ENCODE data around the gene DOCK2. TPM values are rescaled to one million over a fixed set of nuclear protein-coding genes. Genes with fewer than 3 reads are reported as not detected.

The DOCK2 gene
- total RNA-seq, 2 experiments from 2014 or later, result 248 to 270 TPM

DNA sequence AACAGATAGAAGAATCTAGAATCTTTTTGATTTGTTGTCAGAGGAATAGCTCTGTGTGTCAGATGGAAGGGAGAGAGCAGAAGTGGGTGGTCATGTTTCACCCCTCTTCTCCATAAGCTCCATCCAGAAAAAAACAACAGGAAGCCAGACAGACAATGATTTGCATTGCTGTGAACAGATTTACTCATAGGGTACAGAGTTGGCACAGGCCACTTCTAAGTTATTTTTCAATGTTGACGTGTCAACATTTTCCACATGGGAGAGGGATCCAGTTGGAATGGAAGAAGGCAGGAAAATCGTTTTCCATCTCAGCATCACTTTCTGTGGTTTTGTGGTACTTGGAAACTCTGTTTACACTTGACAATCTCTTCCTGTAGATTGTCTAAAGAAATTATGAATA is 256.5 kb downstream of the DOCK2 start:
- CTCF ChIA-PET, result no interaction called here
- H3K4me3 Mint-ChIP-seq, result no peak overlapping the region
- POLR2A ChIA-PET, result no interaction called here
- no peak overlapping the region for H3K27ac Mint-ChIP-seq
- no peak for DNase-seq
- H3K9me3 Mint-ChIP-seq, result no peaks in the 10 kb centered on the region
- H3K36me3 Mint-ChIP-seq (ENCODE audit: low read depth), result peaks cover 25% of the 10 kb centered on the region
- no peaks in the 10 kb centered on the region for H3K27me3 Mint-ChIP-seq
- no peaks in the 10 kb centered on the region for H3K4me1 Mint-ChIP-seq

DNA sequence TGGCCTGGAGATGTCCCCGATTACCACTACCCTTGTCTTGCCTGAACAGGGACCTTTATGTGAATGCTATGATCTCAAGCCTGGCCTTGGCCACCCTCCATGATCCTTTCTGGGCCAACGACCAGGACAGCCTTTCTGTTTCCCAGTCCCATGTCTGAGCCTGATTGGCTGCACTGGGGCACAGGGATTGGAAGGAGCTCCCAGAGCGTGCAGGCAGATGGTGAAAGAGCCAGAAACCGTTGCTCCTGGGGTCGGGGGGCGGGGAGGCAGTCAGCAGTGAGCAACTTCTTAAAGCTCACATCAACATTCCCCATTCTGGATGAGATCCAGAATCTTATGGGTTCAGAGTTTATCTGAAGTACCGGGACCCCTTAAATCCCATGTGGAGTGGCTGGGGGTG is 258.9 kb downstream of the DOCK2 start:
- Mint-ChIP-seq H3K27ac (no peak overlapping the region), H3K9me3 (no peaks in the 10 kb centered on the region), H3K27me3 (no peaks in the 10 kb centered on the region), H3K4me3 (no peak overlapping the region), H3K36me3 (ENCODE audit: low read depth) (peaks cover 39% of the 10 kb centered on the region), H3K4me1 (peaks cover 5% of the 10 kb centered on the region)
- no peak for DNase-seq
- POLR2A ChIA-PET, result no interaction called here
- CTCF ChIA-PET, result interaction anchor here (1.5 kb wide), 1 partner anchor 9 kb away, joined by 3 read pairs; no protein-coding TSS in a partner anchor

DNA sequence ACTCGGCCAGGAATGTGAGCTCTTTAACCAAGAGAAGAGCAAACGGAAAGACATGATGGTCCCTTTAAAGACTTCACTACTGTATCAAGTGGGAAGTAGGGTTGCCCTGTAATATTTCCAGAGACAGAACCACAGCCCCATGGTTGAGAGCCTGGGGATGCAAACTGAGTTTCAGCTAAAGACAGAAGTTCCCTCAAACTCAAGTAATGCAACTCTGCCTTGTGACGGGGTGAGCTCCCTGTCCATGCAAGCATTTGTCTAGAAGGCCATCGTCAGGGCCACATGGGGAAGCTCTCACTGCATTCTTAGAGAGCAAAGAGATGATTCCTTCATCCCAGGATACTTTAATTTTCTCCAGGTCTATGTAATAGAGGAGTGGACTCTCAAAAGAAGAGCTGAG is 260.4 kb downstream of the DOCK2 start:
- Mint-ChIP-seq H3K27me3 (no peaks in the 10 kb centered on the region), H3K36me3 (ENCODE audit: low read depth) (peaks cover 48% of the 10 kb centered on the region), H3K9me3 (no peaks in the 10 kb centered on the region), H3K27ac (no peak overlapping the region), H3K4me1 (peaks cover 15% of the 10 kb centered on the region), H3K4me3 (no peak overlapping the region)
- POLR2A ChIA-PET, result no interaction called here
- no peak for DNase-seq
- CTCF ChIA-PET, result interaction anchor here (1.2 kb wide), 1 partner anchor 83 kb away, joined by 3 read pairs; the partner anchor contains the start of gene INSYN2B

DNA sequence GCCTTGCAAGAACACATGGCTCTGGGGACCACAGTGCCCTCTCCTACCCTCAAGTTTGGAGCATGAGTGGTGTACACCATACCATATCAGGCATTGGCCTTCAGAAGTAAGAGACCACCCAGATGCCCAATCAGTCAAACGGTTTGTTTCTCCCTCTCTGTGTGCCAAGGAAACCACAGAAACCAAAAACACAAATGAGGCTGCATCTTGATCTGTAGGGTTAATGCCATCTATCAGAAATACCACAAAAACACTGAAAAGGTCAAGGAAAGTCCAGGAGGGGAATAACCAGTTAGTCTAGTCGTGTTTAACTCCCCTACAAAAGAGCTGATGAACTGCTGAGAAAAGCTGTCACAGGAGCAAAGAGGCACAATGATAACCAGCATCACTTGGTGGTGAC is 264.8 kb downstream of the DOCK2 start:
- CTCF ChIA-PET, result interaction anchor here (0.5 kb wide), 1 partner anchor 592 kb away, joined by 3 read pairs; no protein-coding TSS in a partner anchor
- peaks cover 15% of the 10 kb centered on the region for H3K4me1 Mint-ChIP-seq
- no peak overlapping the region for H3K4me3 Mint-ChIP-seq

DNA sequence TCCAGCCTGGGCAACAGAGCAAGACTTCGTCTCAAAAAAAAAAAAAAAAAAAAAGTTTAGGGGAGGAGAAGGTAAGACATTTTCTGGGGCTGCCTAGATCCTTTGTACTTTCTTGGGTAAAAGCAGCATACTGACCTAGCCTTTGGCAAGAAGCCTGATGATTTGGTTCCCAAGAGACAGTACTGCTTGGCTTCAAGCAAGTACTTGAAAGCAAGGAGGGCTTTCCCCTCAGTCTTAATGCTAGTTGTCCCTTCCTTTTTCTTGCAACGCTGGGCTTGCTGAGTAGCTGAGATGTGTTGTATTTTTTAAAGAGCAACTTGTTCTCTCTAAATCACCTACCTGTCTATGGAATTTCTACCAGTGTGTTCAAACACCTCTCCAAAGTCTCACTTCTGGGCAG is 267.0 kb downstream of the DOCK2 start:
- POLR2A ChIA-PET, result no interaction called here
- no peak for DNase-seq
- Mint-ChIP-seq H3K4me3 (no peak overlapping the region), H3K9me3 (no peaks in the 10 kb centered on the region), H3K27me3 (no peaks in the 10 kb centered on the region), H3K27ac (no peak overlapping the region), H3K4me1 (peaks cover 15% of the 10 kb centered on the region), H3K36me3 (ENCODE audit: low read depth) (peaks cover 24% of the 10 kb centered on the region)
- CTCF ChIA-PET, result no interaction called here

More for the DNA sequence above, 264.8 kb downstream of the DOCK2 start:
- POLR2A ChIA-PET, result no interaction called here
- Mint-ChIP-seq H3K27me3 (no peaks in the 10 kb centered on the region), H3K27ac (no peak overlapping the region), H3K9me3 (no peaks in the 10 kb centered on the region), H3K36me3 (ENCODE audit: low read depth) (peaks cover 34% of the 10 kb centered on the region)
- DNase-seq, result no peak

DNA sequence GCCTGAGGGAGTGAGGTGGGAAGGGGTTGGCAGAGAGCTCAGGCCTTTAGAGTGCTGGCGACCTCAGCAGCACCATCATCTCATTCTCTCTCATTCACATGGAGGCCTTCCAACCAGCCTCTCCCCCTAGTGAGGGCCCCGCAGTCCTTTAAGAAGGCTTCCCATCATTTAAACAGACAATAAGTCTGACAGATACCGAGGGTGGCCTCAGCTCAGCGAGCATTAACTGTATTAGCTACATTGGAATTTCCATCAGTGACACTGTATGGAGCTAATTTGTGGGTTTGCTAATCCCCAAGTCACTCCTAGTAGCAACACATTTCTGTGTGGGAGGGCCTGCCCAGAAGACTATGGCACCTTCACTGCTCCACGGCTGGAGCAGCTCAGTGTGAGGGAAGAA is 267.4 kb downstream of the DOCK2 start:
- CTCF ChIA-PET, result no interaction called here
- H3K4me3 Mint-ChIP-seq, result no peak overlapping the region
- no peaks in the 10 kb centered on the region for H3K9me3 Mint-ChIP-seq
- H3K27me3 Mint-ChIP-seq, result no peaks in the 10 kb centered on the region
- H3K36me3 Mint-ChIP-seq (ENCODE audit: low read depth), result peaks cover 21% of the 10 kb centered on the region
- H3K4me1 Mint-ChIP-seq, result peaks cover 15% of the 10 kb centered on the region
- POLR2A ChIA-PET, result no interaction called here
- DNase-seq, result no peak
- H3K27ac Mint-ChIP-seq, result no peak overlapping the region

DNA sequence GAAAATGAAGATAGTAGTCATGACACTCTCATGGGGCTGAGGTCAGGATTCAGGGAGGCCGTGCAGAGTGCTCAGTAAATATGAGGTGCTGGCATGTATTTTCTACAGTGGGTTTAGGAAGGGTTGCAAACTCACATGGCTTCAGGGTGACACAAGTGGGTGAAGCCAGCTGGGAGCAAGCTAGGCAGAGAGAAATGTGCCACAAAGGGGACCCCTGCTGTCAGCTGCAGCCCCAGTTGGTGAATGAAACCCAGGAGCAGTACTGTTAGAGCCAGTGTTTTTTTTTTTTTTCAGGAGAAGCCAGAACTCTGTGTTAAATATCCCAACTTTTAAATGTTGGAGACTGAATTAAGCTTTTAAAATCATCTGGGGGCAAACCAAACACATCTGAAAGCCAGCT is 267.9 kb downstream of the DOCK2 start:
- POLR2A ChIA-PET, result no interaction called here

DNA sequence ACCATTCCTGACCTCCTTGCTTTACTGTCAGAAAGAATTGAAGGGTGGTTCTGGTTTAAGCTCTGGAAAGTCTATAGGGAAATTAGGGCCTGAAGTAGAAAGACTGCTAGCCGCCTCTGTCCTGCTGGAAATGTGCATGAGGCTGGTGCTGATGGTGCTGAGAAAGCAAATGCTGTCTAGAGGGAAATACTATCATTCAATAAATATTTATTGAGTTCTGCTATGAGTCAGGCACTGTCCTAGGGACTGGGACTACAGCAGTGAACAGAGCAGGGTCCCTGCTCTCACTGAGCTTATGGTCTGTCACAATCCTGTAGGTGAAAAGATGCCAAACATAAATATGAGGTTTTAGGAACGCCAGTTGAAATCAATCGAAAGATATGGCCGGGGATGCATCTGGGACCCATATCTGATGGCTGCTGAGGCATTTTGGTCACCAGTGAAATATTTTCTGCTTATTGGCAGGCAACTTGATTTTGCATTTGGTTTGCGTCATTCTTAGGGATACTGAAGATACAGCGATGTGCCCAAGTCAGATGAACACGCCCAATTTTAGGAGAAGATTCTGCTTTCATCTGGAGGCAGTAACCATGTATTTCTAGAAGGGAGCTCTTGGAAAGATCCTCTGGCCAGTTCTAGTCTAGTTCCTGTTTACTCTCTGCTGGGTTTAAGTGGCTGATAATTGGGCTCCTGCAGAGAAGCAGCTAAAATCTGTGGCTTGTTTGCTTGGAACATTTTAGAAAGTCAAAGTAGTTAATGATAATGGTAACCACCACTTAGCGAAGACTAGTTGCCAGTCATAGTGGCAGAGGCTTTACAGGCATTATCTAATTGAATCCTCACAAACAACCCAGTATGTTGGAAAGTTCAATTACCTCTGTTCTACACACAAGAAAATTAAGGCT is 269.9 kb downstream of the DOCK2 start:
- CTCF ChIA-PET, result interaction anchor here (0.6 kb wide), 1 partner anchor 208 kb away, joined by 3 read pairs; no protein-coding TSS in a partner anchor
- Mint-ChIP-seq H3K36me3 (ENCODE audit: low read depth) (peaks cover under 1% of the 10 kb centered on the region), H3K4me3 (no peak overlapping the region), H3K9me3 (no peaks in the 10 kb centered on the region), H3K27ac (no peak overlapping the region), H3K4me1 (peaks cover under 1% of the 10 kb centered on the region), H3K27me3 (no peaks in the 10 kb centered on the region)
- POLR2A ChIA-PET, result no interaction called here
- no peak for DNase-seq

More for the DNA sequence above, 267.9 kb downstream of the DOCK2 start:
- no peak for DNase-seq
- CTCF ChIA-PET, result no interaction called here
- Mint-ChIP-seq H3K4me1 (peaks cover 15% of the 10 kb centered on the region), H3K27me3 (no peaks in the 10 kb centered on the region), H3K9me3 (no peaks in the 10 kb centered on the region), H3K27ac (no peak overlapping the region), H3K4me3 (no peak overlapping the region), H3K36me3 (ENCODE audit: low read depth) (peaks cover 17% of the 10 kb centered on the region)

DNA sequence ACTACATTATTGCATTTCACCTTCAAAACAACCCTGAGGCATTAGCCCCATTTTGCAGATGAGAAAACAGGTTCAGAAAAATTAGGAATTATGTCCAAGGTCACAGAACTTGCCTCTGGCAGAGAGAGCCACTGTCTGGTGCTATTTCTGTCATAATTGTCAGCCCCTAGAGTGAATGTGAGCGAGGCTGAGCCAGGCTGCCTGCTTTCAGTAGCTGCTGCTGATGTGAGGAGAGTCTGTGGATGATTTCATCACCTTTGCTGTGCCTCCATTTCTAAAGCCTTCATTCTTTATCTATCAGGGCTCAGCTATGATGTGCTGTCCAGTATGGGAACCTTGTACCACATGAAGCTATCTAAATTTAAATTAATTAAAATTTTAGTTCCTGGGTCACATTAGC is 271.8 kb downstream of the DOCK2 start:
- no peaks in the 10 kb centered on the region for H3K9me3 Mint-ChIP-seq
- CTCF ChIA-PET, result no interaction called here
- no peak overlapping the region for H3K4me3 Mint-ChIP-seq
- H3K27me3 Mint-ChIP-seq, result no peaks in the 10 kb centered on the region
- DNase-seq, result no peak
- H3K36me3 Mint-ChIP-seq (ENCODE audit: low read depth), result no peaks in the 10 kb centered on the region
- no peak overlapping the region for H3K27ac Mint-ChIP-seq
- no peaks in the 10 kb centered on the region for H3K4me1 Mint-ChIP-seq
- POLR2A ChIA-PET, result no interaction called here

DNA sequence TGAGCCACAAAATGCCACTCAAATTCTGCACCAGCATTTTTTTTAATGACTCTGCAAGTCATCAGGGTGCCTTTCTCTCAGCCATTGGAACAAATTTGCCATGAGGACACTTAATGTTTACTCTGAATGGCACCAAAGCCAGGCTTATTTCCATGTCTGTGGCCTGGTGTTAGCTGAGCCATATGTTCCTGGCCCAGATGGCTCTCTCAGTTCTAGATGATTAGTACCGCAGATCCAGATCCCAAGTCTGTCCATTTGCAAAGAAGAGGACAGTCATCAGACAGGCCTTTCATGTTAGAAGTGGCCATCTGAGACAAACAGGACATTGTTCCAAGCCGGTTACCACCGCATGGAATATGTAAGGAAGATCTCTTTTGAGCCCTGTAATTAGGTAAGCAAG is 272.9 kb downstream of the DOCK2 start:
- H3K36me3 Mint-ChIP-seq (ENCODE audit: low read depth), result no peaks in the 10 kb centered on the region
- H3K27me3 Mint-ChIP-seq, result no peaks in the 10 kb centered on the region
- CTCF ChIA-PET, result no interaction called here
- no peaks in the 10 kb centered on the region for H3K9me3 Mint-ChIP-seq
- H3K4me1 Mint-ChIP-seq, result no peaks in the 10 kb centered on the region
- POLR2A ChIA-PET, result no interaction called here
- DNase-seq, result no peak
- H3K4me3 Mint-ChIP-seq, result no peak overlapping the region
- H3K27ac Mint-ChIP-seq, result no peak overlapping the region

DNA sequence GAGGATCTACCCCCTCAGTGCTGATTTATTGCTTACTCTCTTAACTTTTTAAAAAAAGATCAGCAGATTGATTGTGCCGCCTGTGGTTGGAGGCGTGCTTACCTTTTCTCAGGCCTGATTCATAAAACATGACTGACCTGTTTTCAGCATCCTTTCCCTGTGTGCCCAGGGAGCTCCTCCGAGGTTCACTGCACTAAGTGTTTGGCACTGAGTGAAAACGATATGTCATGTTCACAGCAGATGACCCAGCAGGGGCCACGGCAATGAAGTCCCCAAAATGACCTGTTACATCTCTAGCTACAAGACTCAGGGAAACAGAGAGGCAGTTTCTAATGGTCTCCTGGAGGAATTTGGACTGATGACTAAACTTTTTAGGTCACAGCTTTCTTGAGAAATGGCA is 273.3 kb downstream of the DOCK2 start:
- Mint-ChIP-seq H3K36me3 (ENCODE audit: low read depth) (no peaks in the 10 kb centered on the region), H3K9me3 (no peaks in the 10 kb centered on the region), H3K27me3 (no peaks in the 10 kb centered on the region), H3K4me1 (no peaks in the 10 kb centered on the region), H3K27ac (no peak overlapping the region), H3K4me3 (no peak overlapping the region)
- ChIA-PET CTCF (no interaction called here), POLR2A (no interaction called here)
- DNase-seq, result no peak

DNA sequence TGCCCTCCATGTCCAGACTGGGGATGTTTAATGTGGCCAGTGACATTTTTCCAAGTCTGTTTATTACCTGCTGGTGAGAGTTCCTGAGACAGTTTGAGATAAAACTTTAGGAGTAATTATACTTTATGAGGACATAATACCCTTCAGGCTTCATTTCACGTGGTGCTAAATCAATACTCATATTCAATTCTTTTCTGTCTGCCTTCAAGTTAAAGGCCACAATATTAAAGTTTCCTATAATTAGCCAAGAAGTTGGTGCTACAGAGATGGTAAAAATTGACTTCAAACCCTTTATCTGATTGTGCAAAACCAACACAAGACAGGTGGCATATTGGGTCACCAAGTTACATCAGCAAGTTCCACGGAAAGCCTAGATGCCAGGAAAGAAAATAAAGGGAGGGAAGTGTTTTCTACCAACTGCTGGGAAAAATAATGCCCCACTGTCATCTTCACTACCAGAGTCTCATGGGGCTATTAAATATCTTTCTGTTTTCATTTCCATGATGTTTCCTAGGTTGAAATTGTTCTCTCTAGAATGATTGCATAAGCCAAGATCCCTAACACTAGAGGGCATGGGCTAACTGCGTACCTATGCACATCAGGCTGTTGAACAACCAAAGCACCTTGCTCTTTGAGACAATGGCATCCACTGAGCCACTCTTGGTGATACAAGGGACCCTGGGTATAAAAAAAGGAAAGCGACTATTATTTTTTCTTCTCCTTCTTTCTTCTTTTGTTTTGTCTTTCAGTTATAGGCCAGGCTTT is 274.6 kb downstream of the DOCK2 start:
- CTCF ChIA-PET, result no interaction called here
- Mint-ChIP-seq H3K36me3 (ENCODE audit: low read depth) (no peaks in the 10 kb centered on the region), H3K4me1 (no peaks in the 10 kb centered on the region), H3K27me3 (no peaks in the 10 kb centered on the region), H3K27ac (no peak overlapping the region), H3K9me3 (no peaks in the 10 kb centered on the region), H3K4me3 (no peak overlapping the region)
- POLR2A ChIA-PET, result no interaction called here
- DNase-seq, result no peak

DNA sequence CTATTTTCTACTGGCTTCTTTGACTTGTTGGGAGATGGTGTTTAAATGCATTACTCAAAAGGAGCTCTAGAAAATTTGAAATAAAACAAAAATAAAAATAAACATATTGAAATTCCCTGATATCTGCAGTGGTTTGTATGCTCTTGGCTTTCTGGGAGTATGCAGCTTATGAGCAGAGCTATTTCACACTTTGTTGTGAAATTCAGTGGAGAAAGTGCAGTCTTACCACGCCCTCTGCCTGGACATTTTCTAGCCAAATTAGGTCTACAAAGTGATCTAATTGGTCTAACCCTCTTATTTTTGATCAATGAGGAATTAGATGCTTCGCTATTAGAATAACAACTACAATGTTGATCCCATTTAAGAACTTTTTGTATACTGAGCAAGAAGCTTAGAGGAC is 276.4 kb downstream of the DOCK2 start:
- ChIA-PET POLR2A (interaction anchor here (0.9 kb wide), 1 partner anchor 9 kb away, joined by 3 read pairs; no protein-coding TSS in a partner anchor), CTCF (no interaction called here)
- H3K4me1 Mint-ChIP-seq, result no peaks in the 10 kb centered on the region
- H3K27ac Mint-ChIP-seq, result no peak overlapping the region
- H3K4me3 Mint-ChIP-seq, result no peak overlapping the region
- no peaks in the 10 kb centered on the region for H3K9me3 Mint-ChIP-seq
- no peaks in the 10 kb centered on the region for H3K27me3 Mint-ChIP-seq
- no peak for DNase-seq
- peaks cover 8% of the 10 kb centered on the region for H3K36me3 Mint-ChIP-seq (ENCODE audit: low read depth)

All from activated CD4-positive, alpha-beta memory T cell treated with anti-CD3 and anti-CD28 coated beads, Interleukin-2, amount 10 ng/mL, durations not matched to agents 7 days and 5 days (primary cell).